ENCODE results near the gene ADGRE2. TPM values are rescaled to one million over a fixed set of nuclear protein-coding genes. Genes with fewer than 3 reads are reported as not detected.

ADGRE2 gene
- total and polyA plus RNA-seq, 2 donors (not counting 3 experiments of a cell fraction or from before 2014, with no cell fraction given), result not detected

- peak; percentile 19 for DNase-seq (ENCODE audit: low read depth, low spot score)
- POLR2A ChIA-PET, result interaction anchor here (0.7 kb wide), 1 partner anchor 113 kb away, joined by 3 read pairs; no protein-coding TSS in a partner anchor
Observed at GRCh38 chr19:14686411-14686810, 91.9 kb downstream of the ADGRE2 start.

More at GRCh38 chr19:14686411-14686810, 91.9 kb downstream of the ADGRE2 start:
- no peak overlapping the region for H3K27ac ChIP-seq (ENCODE audit: insufficient read depth, low read depth, low read length)
- no TSS peak for BruUV-seq (replicated peaks)
- dilution Hi-C loops (cut with MboI; ENCODE audit: extremely low pct_ligation_motif_present, low sequenced_read_pairs), result no loop called here
- H3K4me2 ChIP-seq (ENCODE audit: insufficient read depth, low read length), result no peak overlapping the region
- H4K20me1 ChIP-seq (replicated peaks; ENCODE audit: control insufficient read depth, extremely low read depth, insufficient read depth, low read length), result no peaks in the 10 kb centered on the region
- no peak overlapping the region for H3K4me3 ChIP-seq (replicated peaks in 1 of 3; ENCODE audit: insufficient read depth in 1 of 3, low read depth in 1 of 3, low read length in 3 of 3)
- H3K9me3 ChIP-seq (replicated peaks; ENCODE audit: control insufficient read depth, insufficient read depth, low read length), result no peaks in the 10 kb centered on the region
- no peaks in the 10 kb centered on the region for H3K9me1 ChIP-seq (replicated peaks; ENCODE audit: control insufficient read depth, extremely low read depth, insufficient read depth, low read length)
- no peak overlapping the region for H3K9ac ChIP-seq (replicated peaks; ENCODE audit: extremely low read depth, insufficient read depth, low read length)
- peaks cover 0 to 2% of the 10 kb centered on the region in 2 experiments for H3K27me3 ChIP-seq (ENCODE audit: control insufficient read depth in 2 of 2, insufficient read depth in 2 of 2, low read length in 2 of 2)
- no peak overlapping the region for H2AFZ ChIP-seq (ENCODE audit: low read depth, low read length)
- TF ChIP-seq GATA2 (IDR thresholded peaks at IDR 0.05; ENCODE audit: insufficient read depth, insufficient read length, low read depth, low read length) (no peak), MYC (IDR thresholded peaks at IDR 0.05; ENCODE audit: low read depth, low read length) (no peak), CTCF (IDR thresholded peaks at IDR 0.05; ENCODE audit: extremely low read depth in 1 of 2, insufficient read depth in 1 of 2, low read depth in 1 of 2, low read length in 2 of 2) (peak in 1 of 2 donors; percentile 8), JUN (IDR thresholded peaks at IDR 0.05; ENCODE audit: borderline replicate concordance, insufficient read depth, insufficient read length, low read depth) (no peak), FOS (IDR thresholded peaks at IDR 0.05; ENCODE audit: borderline replicate concordance, insufficient read depth, low read length) (no peak)
- intact Hi-C loops (cut with micrococcal nuclease), result loop anchor here (1.0 kb wide), 2 partner anchors 112 to 130 kb away; no protein-coding TSS in a partner anchor
- CTCF ChIA-PET, result interaction anchor here (0.5 to 9.8 kb wide), 15 partner anchors 9 to 329 kb away, joined by 3 to 342 read pairs (median 5); partner anchors contain the start of genes ADGRE3 and NDUFB7
- H3K4me1 ChIP-seq (ENCODE audit: control insufficient read depth, extremely low read depth, insufficient read depth, low read length), result peaks cover 9% of the 10 kb centered on the region
- FAIRE-seq, result no peak
- H3K36me3 ChIP-seq (ENCODE audit: control insufficient read depth in 2 of 2, extremely low read depth in 1 of 2, insufficient read depth in 2 of 2, low read length in 2 of 2), result no peaks in the 10 kb centered on the region
- peaks cover 5% of the 10 kb centered on the region for H3K79me2 ChIP-seq (ENCODE audit: control insufficient read depth, insufficient read depth, low read length)

Measured in endothelial cell of umbilical vein (primary cell).